ENCODE data around the gene RNU2-1.
"Not testable (repeated sequence)": the region's sequence is repeated elsewhere in the genome, so short reads cannot be mapped to it uniquely, and the experiment has no call there.

- TF ChIP-seq CTCF (IDR thresholded peaks at IDR 0.05; ENCODE audit: poor library complexity); EZH2 (IDR thresholded peaks at IDR 0.05; ENCODE audit: borderline replicate concordance); EZH2phosphoT487 (IDR thresholded peaks at IDR 0.05; ENCODE audit: low read depth, severe bottlenecking, unreplicated experiment): not testable (repeated sequence)
These were observed 38.7 kb upstream of the RNU2-1 start for GRCh38 chr17:43272483-43272882.

Measured in hepatocyte (in vitro differentiated cells).